ELR (cell line): Measurements from ENCODE around the gene CLCNKB.
"Not testable (repeated sequence)": the region's sequence is repeated elsewhere in the genome, so short reads cannot be mapped to it uniquely, and the experiment has no call there.

Source experiments
- DNase-seq: peaks from one replicate; pipeline ENCODE4 v3.0.0-alpha.2; 2015; ENCODE audit warnings: low read depth

Gene CLCNKB

DNA sequence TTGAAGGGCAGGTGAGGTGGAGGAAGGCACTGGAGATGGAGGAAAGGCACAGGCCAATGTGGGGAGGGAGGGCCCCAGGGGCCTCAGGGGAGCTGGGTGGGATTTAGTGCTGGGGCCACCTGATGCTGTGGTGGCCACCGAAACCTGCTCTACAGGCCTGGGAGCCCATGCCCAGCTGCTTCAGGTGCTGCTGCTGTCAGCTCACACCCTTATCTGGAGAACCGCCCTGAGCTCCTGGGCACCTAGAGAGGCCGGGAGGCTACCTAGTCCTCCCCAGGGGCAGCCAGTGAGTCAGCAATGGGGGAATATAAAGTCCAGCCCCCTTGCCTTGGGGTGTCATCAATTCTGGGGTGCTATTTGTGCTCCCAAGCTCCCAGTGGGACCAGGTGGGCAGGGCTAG, 17.7 kb downstream of the CLCNKB start:
- DNase-seq: no peak

DNA sequence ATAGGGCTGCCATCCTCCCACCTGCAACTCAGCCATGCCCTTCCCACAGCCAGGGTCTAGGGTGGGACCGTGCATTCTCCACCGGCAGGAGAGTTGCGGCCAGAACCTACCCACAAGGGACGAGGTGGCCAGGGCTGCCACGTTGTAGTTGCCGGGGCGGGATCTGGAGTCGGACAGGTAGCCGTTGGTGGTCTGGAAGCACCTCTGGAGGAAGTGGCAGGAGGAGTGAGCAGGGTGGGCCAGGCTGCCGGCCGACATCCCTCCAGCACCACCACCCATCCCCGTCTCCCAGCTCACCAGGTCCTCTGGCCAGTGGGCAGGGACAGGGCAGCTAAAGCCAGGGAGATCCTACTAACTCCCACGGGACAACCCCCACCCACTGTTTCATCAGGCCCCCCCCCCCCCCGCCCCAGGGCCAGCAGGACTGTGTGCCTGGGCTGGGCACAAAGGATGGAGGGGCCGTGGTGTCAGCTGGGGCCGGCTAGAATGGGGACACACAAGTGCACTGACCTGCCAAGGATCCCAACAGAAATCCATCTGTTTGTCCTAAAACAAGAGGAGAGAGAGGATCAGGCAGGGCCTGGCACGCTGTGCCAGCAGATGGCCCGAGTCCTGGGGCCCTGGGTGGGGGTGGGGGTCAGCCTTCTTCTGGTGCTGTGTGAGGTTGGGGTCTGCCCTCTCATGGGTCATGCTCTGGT, 18.6 kb downstream of the CLCNKB start:
- DNase-seq: not testable (repeated sequence)

DNA sequence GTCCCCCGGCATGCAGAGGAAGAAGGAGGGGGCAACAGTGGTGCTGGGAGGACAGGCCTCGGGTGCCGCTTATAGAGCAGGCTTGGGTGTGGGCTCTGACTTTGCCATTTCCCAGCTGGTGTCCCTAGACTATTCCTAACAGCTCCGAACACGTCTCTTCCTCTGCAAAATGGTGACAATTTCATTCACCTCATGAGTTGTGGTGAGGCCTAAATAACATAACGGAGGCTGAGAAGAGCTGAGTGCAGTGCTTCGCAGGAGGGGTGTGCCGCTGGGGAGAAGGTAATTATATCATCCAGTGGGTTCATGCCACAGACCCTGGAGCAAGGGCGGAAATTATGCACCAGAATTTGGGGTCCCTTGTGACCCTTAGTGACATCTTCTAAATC, 19.1 kb downstream of the CLCNKB start:
- DNase-seq: not testable (repeated sequence)

DNA sequence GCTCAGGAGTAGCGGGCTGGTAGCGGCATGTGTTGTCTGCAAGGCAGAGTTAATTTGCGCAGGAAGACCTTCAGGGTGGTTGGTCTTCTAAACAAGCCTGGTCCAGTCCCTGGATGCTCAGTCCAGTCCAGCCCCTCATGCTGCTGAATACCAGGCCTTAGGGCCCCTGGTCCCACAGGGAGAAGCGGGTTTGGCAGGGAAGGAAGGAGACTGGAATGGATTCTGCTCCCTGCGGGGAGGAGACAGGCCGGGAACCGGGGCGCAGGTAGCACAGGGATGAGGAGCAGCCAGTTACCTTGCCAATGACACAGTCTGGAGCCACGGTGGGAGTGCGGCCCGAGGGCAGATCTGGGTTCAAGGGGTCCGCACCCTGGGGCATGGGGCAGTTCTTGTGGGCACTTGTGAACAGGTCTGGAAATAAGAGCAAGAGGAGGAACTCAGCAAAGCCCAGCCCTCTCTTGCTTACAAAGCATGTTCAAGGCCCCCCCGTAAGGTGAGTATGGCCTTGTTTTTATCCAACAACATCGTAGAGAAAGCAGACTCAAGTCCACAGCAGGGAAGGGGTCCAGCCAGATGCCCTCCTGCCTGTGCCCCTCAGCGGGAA, 19.7 kb downstream of the CLCNKB start:
- DNase-seq: no peak

DNA sequence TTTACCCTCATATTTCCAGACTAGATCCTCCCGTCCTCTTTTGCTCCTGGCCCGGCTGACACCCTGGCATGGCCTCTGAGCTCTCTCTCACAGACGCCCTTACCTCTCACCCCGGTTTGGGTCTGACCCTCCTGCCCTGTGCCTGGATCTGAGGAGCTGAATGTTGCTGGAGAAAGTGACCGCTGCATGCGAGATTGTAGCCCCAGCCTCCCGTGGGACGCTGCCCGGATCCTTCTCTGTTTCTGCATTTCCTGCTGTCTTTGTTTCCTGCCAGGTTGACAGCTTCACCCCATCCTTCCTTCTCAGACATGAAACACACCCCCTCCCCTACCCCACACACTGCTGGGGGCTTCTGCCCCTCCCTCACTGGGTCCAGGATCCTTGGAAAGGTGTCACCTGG, 20.3 kb downstream of the CLCNKB start:
- DNase-seq: no peak

DNA sequence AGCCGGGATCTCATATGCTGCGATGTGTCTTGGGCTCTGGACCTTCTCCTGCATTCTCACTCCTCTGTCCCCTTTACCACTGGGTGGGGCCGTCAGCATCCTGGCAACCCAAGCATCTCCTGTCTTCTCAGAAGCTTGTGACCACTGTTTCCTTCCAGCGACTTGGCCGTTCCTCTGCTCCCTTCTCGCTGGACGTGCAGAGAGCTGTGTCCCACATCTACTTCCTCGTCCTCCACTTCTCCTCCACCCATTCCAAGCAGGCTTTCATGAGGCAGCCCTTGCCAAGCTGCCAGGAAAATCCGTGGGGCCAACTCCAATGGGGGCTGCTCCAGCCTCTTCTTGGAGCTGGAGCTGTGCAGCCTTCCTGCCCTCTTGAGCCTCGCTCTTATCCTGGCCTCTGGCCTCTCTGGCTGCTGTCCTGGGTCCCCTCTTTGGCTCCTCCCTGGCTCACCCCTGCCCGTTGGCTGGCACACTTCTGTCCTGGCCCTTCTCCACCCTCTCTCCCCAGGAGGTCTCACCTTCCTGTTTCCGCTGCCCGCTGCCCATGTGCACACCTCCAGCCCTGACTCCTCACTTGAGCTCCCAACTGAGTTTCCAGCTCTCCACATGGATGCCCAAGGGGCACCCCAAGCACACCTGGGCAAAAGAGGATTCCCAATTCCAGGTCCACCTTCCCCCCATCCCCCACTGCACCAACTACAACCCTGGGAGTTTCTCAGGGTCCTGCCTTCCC, 21.1 kb downstream of the CLCNKB start:
- DNase-seq: no peak

DNA sequence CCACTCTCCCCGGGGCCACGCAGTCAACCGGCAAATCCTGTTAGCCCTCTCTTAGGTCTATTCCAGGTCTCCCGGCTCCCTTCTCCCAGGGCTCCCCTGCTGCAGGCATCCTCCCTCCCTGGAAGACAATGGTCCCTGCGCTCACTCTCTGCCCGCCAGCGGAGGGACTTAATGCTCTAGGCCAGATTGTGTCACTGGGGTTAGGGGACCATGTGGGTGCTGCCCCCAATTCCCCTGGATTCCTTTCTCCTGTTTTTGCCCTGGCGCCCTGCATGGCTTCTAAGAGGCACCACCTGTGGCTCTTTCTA, 21.6 kb downstream of the CLCNKB start:
- DNase-seq: no peak

DNA sequence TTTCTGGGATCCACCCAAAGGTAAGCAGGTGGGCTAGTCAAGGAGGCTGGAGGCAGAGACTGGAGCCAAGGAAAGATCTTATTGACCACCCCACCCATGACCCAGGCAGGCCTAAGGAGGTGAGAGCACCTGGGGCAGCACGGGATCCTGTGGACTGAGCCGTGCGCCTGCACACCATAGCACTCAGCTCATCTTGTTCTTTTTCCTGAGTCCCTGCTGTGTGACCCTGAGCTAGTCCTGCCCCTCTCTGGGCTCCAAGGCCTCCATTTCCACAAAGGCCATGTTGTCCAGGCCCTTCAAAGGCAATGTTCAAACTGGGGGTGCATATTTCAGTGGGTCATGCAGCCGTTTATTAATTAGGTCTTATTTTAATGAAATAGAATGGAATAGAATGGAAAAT, 22.7 kb downstream of the CLCNKB start:
- DNase-seq: no peak

DNA sequence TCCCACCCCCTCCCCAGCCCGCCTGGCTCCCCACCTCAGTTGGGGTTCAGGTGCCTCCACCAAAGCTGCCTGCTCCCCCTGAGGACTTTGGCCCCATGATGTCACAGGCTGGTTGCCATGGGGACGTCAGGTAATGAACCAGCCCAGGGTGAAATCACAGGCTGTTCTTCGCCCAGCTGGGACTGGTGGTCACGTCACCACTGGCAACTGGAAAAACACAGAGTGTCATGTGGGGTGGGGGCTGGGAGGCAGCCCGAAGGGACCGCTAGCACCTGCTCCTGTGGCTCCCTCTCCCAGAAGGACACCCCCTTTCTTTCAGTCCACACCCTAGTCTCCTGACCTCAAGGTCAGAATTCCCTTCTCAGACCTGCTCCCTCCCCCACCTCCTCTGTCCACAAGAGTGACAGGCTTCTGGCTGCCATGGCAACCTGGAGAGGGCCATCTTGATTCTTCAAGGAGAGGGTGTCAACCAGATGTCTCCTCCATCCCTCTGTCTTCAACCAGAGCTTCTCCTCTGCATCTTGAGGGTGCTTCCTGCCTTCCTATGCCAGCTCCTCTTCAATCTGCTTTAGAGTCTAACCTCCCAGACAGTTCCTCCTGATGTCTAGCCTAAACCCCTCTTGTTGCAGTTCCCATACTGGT, 23.7 kb downstream of the CLCNKB start:
- DNase-seq: no peak

DNA sequence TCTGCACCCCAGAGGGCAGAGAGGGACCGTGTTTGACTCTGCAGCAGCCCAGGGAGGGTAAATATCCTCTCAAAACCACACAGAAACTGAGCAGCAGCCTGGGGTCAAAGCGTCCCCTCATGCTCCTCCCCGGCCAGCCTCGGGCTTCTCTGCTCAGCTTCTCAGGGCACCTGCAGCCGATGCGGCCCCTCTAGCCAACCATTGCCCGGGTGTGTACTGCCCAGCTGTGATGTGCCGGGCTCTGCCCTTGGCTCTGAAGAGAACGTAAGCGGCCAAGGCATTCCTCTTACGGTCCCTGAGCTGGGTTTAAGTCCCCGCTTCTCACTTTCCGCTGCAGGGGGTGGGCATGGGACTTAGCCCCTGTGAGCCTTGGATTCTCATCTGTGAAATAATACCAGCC, 24.4 kb downstream of the CLCNKB start:
- DNase-seq: no peak

DNA sequence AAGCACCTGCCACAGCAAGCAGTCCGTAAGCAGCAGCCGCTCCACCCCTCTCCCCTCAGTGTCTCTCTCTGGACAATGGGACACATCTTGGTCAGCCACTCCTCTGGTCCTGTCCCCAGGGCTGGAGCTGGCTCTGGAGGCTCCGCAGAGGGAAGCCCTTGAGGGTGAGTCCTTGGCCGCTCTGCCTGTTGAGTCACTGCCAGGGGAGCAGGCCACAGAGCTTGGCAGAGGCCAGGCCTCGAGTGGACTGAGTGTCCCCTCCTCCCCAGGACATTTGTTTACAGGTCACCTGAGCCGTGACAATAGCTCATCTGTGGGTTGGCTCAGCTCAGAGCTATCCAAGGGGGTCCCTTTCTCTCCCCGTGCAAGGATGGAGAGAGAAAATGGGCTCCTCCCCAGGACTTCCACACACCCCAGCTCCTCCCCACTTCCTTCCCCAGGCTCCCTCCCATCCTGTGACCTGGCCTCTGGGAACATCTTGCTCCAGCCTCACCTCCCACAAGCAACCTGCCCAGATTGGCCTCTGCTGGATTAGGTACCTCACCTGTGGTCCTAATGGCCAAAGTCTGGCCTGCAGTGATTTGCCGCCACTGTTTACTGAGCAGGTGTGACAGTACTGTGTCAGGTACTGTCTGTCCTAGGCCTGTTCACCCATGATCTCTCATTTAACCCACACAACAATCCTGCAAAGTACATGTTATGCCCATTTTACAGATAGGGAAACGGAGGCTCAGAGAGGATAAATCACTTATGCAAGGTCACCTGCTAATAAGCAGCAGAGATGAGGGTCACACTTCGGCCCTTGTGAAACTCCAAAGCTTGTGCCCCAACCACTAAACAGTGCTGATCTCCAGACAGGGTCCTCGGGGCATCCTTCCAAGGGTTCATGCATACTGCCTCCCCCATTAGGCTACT, 25.0 kb downstream of the CLCNKB start:
- peak; percentile 57 for DNase-seq

DNA sequence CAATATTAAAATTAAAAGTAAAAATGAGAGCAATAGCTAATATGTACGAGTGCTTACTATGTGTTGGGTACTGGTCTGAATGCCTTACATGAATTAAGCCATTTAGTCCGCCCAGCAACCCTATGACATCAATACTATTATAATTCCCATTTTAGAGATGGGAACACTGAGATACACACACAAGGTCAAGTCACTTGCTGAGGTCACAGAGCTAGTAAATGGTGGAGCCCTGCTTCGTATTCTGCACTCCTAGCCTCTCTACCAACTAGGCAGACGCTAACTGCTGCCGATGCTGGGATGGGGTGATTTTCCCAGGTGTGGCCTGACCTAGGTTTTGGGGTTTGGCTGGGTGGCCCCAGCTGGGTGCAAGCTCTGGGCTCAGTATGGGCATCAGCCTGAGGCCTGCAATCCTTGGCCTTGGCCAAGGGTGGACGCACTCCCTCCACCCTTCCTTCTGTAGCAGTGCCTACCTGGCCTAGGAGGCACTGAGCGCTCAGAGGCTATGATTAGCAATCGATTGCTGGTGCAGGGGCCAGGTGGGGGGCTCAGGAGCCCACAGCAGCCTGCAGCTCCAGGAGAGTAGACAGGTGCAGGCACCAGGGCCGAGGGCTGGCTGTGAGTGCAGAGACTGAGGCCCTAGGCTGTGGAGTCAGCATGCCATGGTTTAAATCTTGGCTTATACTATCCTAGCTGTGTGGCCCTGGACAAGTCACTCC, 27.2 kb downstream of the CLCNKB start:
- no peak for DNase-seq

DNA sequence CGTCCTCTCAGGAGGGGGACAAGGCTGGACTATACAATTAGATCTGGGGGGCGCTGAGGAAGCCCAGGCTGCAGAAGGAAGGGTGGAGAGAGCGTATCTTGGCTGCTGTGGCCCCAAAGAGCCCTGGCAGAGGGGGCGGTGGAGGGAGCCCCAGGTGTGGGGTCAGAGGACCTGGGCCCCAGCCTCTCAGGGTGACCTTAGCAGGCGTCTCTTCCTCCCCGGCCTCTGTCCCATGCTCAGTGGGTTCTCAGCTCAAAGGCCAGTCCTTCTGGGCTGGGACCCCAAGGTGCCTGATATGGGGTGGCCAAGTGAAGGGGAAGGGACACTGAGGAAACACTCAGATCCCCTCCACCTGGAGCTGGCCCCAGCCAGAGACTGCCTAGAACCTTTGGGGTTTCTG, 28.0 kb downstream of the CLCNKB start:
- no peak for DNase-seq

DNA sequence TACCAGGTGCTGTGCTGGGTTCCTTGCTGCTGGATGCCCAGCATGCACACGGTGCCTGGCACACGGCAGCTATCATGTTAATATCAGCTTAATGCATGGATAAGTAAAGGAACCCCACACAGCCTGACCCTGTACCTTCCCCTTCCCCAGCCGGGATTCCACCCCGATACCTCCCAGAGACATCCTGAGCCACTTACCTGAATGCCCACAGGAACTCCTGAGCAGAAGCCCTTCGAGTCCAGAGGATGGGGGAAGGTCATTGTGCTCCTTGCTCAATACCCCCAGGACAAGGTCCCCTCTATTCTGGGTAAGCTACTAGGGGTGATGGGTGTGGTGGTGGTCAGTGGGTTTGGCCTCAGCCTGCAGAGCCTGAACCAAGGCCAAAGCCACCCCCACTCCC, 28.5 kb downstream of the CLCNKB start:
- no peak for DNase-seq

DNA sequence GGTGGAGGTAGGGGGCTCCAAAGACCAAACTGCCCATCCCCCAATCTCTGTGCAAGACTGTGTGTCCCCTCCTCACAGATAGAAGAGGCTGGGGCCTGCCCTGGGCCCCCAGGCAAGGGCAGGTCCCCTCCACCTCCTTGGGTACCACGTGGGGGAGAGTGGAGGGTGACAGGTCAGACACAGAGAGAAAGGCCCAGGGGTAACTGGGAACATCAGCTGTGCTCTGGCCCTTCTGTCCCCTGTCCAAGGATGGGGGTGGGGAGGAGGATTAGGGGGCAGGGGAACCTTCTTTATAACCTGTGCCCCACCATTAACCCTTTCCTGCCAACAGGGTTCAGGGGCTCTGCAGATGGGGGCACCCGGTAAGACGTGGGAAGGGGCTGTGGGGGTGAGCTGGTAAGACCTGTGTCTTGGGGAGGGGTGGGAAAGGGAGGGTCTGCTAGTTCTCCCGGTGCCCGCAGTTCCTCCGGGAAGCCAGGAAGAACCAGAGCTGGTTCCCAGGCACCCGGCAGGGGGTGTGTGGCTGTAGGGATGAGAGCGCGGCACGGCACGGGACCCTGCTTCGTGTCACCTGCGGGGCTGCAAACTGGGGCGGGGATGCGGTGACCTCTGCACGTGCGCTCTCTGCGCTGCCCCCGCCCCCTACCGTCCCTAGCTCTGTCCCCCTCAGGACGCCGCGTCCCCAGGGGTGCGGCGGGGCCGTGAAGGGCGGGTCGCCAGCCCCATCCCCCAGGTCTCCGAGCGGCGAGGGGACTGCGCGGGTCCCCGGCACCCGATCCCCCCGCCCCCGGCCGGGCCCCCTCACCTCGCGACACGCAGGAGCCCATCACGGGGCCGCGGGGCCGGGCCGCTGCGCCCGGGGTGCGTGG, 29.3 kb downstream of the CLCNKB start:
- peak; percentile 38 for DNase-seq

DNA sequence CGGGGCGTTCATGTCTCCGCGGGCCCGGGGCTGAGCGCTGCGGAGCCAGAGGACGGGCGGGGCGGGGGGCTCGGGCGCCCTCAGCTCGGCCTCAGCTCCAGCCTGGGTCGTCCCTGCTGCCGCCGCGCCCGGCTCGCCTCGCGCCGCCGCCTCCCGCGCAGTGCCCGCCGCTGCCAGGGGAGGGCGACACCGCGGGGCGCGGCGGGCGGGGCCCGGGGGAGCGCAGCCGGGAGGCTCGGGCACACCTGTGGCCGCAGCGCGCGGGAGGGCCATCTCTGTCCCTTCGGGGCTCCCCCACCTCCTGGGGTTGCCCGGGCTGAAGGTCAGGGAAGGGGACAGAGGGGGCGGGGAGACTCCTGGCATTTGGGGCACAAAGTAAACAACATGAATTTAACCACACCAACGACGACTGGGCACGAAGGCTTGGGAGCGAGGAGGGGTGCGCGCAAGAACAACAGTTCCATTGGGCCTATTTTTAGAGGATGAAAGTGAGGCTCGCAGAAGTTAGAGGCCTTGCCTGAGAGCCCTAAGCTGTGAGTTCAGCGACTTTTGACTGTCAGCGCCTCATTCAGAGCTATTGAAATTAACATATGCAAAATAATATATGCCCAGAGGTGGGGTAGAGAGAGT, 30.0 kb downstream of the CLCNKB start, which contains the start of gene FAM131C:
Gene FAM131C (minus strand): TSS at position 162 of the 630 bp plus-strand sequence. CDS start 209 bp downstream, outside the sequence.
- peak; percentile 42 for DNase-seq

DNA sequence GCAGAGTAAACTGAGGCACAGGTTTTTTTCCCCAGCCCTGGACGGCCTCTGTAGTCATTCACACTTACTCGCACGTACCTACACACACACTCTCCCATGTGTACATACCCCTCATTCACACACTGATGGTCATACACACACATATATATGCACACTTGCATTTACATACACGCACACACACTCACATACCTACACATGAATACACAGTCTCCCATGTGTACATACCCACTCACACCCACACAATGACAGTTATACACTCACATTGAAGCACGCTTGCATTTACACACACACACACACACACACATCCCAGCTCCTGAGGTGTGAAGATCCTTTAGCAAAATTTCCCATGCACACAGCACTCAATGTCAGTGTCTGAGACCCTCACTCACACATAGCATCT, 30.6 kb downstream of the CLCNKB start:
- DNase-seq: no peak

DNA sequence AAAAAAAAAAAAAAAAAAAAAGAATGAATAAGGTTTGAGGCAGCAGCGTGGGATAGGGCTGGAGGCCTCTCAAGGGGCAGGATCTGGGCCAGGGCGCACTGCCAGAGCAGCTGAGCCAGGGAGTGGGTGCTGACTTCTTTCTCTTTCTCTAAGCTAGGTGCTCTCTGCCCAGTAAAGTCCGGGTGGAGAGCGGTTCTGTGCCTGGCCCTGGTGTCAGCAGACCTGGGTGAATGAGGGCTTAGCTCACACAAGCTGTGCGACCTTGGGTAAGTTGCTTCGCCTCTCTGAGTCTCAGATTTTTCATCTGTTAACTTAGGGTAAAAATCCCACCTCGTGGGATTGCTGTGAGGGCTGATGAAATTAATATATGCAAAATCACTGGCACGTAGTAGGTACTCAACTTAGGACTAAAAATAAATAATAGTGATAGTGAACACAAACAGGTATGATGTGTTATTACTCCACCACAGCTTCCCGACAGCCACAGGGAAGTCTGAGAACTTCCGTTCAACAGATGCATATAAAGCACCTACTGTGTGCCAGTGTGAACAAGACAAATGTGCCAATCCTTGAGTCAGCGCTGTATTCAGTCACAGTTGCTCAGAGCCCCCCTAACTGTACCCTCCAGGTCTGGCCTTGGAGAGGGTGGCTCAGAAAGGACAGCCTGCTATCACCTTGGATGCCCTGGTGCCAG, 31.9 kb downstream of the CLCNKB start:
- DNase-seq: peak; percentile 70
